Keratinocyte (primary cell): ENCODE data around the gene ERICH6.

ENCODE experiments used
- EZH2 ChIP-seq: IDR thresholded peaks from one replicate; pipeline ENCODE4 v1.6.1; 2012; ENCODE audit warnings: inconsistent platforms, mild to moderate bottlenecking, low read length, moderate library complexity
- TF ChIP-seq, protein P1 (sequence below), 3 experiments: IDR thresholded peaks in 1 of 3; conservative IDR thresholded peaks in 1 of 3; optimal IDR thresholded peaks in 1 of 3; 2 replicates in 2 of 3; 3 replicates in 1 of 3; pipeline versions ENCODE3 to v1.5.1; 2011; ENCODE audit warnings: low read length in 3 of 3, mild to moderate bottlenecking in 3 of 3, moderate library complexity in 2 of 3, control low read depth in 1 of 3, inconsistent platforms in 1 of 3; ENCODE audit not compliant: insufficient read depth in 2 of 3; ENCODE audit errors: extremely low read depth in 1 of 3

DNA sequence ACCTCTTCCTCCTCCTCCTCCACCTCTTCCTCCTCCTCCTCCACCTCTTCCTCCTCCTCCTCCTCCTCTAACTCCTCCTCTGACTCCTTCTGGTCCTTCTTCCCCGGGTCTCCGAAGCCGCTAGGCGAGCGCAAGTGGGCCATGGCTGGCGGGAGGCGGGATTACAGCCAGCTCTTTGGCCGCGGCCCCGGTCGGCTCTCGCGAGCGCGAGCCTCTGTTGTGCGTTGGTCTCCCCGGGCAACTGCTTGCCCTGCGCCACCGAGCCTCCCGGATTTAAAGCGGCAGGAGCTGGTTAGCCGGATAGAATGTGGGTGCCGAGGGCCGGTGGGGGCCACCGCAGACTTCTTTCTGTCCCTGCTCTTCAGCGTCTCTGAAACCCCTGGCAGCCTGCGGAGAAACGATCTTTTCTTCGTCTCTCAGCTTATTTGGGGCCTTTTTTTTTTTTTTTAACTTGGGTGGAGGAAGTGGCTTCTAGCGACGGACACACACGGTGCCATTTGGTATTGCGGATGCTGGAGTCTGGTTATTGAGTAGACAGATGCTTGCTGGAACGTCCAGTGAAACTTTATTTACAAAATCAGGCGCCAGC is at the start of gene ERICH6:
- TF ChIP-seq, protein P1, sequence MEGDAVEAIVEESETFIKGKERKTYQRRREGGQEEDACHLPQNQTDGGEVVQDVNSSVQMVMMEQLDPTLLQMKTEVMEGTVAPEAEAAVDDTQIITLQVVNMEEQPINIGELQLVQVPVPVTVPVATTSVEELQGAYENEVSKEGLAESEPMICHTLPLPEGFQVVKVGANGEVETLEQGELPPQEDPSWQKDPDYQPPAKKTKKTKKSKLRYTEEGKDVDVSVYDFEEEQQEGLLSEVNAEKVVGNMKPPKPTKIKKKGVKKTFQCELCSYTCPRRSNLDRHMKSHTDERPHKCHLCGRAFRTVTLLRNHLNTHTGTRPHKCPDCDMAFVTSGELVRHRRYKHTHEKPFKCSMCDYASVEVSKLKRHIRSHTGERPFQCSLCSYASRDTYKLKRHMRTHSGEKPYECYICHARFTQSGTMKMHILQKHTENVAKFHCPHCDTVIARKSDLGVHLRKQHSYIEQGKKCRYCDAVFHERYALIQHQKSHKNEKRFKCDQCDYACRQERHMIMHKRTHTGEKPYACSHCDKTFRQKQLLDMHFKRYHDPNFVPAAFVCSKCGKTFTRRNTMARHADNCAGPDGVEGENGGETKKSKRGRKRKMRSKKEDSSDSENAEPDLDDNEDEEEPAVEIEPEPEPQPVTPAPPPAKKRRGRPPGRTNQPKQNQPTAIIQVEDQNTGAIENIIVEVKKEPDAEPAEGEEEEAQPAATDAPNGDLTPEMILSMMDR (optimal IDR thresholded peaks at IDR 0.05 in 1 of 3, IDR thresholded peaks at IDR 0.05 in 1 of 3, conservative IDR thresholded peaks at IDR 0.05 in 1 of 3; ENCODE audit: extremely low read depth in 1 of 3, insufficient read depth in 2 of 3, low read length in 3 of 3), result peak in 1 of 3 experiments; percentile 1
- no peak for TF ChIP-seq EZH2
